Calu3 (cell line): ENCODE measurements around the gene CNTN5. TPM values are rescaled to one million over a fixed set of nuclear protein-coding genes. Genes with fewer than 3 reads are reported as not detected.

Experiments
- BruUV-seq: library from RNA; stranded (reverse); fragments of 400-500 nt; replicated peaks from 2 replicates; lab custom pipeline; 2021; lab: Mats Ljungman, UMichigan
- CTCF ChIA-PET: fragments of 300-600 bp; sonication (Branson Sonifier 250); formaldehyde crosslinking; loops from one replicate; lab custom pipeline; 2022; ENCODE audit warnings: antibody characterized with exemption; lab: Charles Lee
- DNase-seq: peaks from one replicate; pipeline ENCODE4 v3.0.0; 2022
- H3K27ac Mint-ChIP-seq: one replicate; pipeline ENCODE4 v1.8.0; 2022; ENCODE audit warnings: mixed read lengths; ENCODE audit not compliant: unreplicated experiment
- H3K27me3 Mint-ChIP-seq: one replicate; pipeline ENCODE4 v1.8.0; 2022; ENCODE audit warnings: mixed read lengths; ENCODE audit not compliant: unreplicated experiment
- H3K36me3 Mint-ChIP-seq: one replicate; pipeline ENCODE4 v1.8.0; 2022; ENCODE audit warnings: mild to moderate bottlenecking, moderate library complexity, mixed read lengths; ENCODE audit not compliant: insufficient read depth, unreplicated experiment
- H3K4me1 Mint-ChIP-seq: one replicate; pipeline ENCODE4 v1.8.0; 2022; ENCODE audit warnings: mild to moderate bottlenecking, low read depth, mixed read lengths; ENCODE audit not compliant: unreplicated experiment
- H3K4me3 Mint-ChIP-seq: one replicate; pipeline ENCODE4 v1.8.0; 2022; ENCODE audit warnings: mild to moderate bottlenecking, low read depth, moderate library complexity, mixed read lengths; ENCODE audit not compliant: unreplicated experiment
- H3K9me3 Mint-ChIP-seq: one replicate; pipeline ENCODE4 v1.8.0; 2022; ENCODE audit warnings: low read depth, mixed read lengths; ENCODE audit not compliant: unreplicated experiment
- intact Hi-C: fragments of 100-400 bp; cut with micrococcal nuclease; formaldehyde crosslinking; loops from one replicate; pipeline ENCODE4 v1.10.0; 2022; ENCODE audit not compliant: unreplicated experiment
- total RNA-seq: library from RNA; stranded (reverse); gene quantifications from 2 replicates; pipeline ENCODE4 v1.2.3, GENCODE V29; 2022
- TF ChIP-seq, protein P1 (sequence below): fragments of 200-600 bp; IDR thresholded peaks from one replicate; pipeline ENCODE4 v1.8.0; 2022; ENCODE audit warnings: antibody characterized with exemption; ENCODE audit not compliant: unreplicated experiment

Gene CNTN5
- total RNA-seq, 1 experiment from 2014 or later, result not detected

DNA sequence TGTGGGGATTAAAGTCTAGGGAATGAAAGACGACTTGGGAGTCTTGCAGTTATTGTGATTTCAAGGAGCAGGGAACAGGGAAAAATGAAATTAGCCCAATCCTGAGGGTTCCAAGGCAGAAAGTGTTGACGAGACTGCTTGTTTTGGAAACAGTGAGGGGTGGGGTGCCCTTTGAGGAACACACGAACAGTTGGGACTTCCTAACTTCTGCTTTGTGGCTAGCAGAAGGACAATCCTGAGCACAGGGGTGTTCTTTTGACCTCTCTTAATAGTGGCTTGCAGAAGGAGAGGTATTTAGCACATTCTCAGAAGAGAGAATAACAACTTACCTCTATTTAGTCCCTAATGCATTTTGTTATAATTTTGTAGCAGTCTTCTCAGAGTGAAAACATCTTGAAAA is 1120.5 kb downstream of the CNTN5 start:
- TF ChIP-seq, protein P1, sequence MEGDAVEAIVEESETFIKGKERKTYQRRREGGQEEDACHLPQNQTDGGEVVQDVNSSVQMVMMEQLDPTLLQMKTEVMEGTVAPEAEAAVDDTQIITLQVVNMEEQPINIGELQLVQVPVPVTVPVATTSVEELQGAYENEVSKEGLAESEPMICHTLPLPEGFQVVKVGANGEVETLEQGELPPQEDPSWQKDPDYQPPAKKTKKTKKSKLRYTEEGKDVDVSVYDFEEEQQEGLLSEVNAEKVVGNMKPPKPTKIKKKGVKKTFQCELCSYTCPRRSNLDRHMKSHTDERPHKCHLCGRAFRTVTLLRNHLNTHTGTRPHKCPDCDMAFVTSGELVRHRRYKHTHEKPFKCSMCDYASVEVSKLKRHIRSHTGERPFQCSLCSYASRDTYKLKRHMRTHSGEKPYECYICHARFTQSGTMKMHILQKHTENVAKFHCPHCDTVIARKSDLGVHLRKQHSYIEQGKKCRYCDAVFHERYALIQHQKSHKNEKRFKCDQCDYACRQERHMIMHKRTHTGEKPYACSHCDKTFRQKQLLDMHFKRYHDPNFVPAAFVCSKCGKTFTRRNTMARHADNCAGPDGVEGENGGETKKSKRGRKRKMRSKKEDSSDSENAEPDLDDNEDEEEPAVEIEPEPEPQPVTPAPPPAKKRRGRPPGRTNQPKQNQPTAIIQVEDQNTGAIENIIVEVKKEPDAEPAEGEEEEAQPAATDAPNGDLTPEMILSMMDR, result no peak
- intact Hi-C loops, result no loop called here
- CTCF ChIA-PET, result no interaction called here
- Mint-ChIP-seq H3K27ac (no peak overlapping the region), H3K27me3 (no peaks in the 10 kb centered on the region), H3K4me1 (no peaks in the 10 kb centered on the region), H3K4me3 (no peak overlapping the region), H3K9me3 (no peaks in the 10 kb centered on the region), H3K36me3 (no peaks in the 10 kb centered on the region)
- BruUV-seq, result no TSS peak
- DNase-seq, result no peak

DNA sequence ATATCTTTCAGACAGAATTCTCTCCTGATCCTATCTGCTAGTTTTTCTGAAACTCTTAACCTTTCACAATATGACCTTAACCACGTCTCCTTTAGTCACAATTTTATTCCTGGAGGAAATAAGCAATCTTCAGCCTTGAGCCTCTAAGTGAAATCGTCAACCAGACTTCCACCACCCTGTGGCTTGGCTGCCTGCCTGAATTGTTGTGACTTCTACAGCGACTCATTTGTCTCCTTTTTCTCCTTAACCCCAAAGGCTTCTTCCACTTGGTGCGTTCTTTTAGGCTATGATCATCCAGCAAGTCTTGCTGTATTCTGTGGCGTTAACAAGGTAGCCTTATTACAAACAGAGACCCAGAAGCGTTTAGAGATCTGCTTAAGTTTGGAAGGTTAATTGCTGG is 1131.2 kb downstream of the CNTN5 start:
- Mint-ChIP-seq H3K27ac (no peak overlapping the region), H3K9me3 (no peaks in the 10 kb centered on the region), H3K4me3 (no peak overlapping the region), H3K27me3 (no peaks in the 10 kb centered on the region), H3K36me3 (no peaks in the 10 kb centered on the region), H3K4me1 (no peaks in the 10 kb centered on the region)
- intact Hi-C loops, result no loop called here
- CTCF ChIA-PET, result no interaction called here
- no peak for DNase-seq
- TF ChIP-seq, protein P1, result no peak
- BruUV-seq, result no TSS peak

DNA sequence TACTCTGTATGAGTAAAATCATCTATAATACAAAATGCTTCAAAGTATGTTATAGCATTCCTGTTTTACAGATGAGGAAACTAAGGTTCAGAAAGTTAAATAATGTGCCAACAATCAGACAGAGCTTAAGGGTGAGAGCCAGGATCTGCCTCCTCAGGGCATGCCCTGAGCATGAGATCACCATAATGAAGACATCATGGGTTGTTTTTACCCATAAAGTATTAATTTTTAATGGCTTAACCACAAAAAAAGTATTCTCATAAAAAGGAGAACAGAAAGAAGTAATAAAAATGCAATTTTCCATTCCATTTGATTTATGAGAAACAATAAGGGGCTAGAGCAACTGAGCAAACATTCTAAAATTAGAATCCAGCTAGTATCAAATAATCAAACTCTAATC is 1132.0 kb downstream of the CNTN5 start:
- intact Hi-C loops, result no loop called here
- Mint-ChIP-seq H3K36me3 (no peaks in the 10 kb centered on the region), H3K27ac (no peak overlapping the region), H3K9me3 (no peaks in the 10 kb centered on the region), H3K27me3 (no peaks in the 10 kb centered on the region), H3K4me1 (no peaks in the 10 kb centered on the region), H3K4me3 (no peak overlapping the region)
- BruUV-seq, result no TSS peak
- DNase-seq, result no peak
- CTCF ChIA-PET, result no interaction called here
- TF ChIP-seq, protein P1, result no peak

DNA sequence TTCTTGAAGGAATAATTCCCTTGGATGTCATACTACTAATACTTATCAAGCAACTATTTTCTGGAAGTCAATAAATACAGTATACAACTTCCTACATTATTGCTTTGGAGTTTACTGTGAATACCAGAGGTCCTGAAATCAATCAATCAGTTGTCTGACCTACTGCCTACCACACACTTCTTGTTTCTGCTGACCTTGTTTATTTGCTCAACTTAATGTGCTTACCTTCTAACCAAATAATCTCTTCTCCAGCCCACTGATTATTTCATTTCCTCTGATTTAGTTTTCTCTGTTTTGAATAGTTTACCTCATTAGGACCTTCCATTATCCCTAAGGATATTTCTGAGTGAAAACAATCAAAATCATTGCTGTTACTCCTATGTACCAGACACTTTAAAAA is 1142.7 kb downstream of the CNTN5 start:
- Mint-ChIP-seq H3K4me1 (no peaks in the 10 kb centered on the region), H3K36me3 (no peaks in the 10 kb centered on the region), H3K9me3 (no peaks in the 10 kb centered on the region), H3K4me3 (no peak overlapping the region), H3K27ac (no peak overlapping the region), H3K27me3 (no peaks in the 10 kb centered on the region)
- no peak for DNase-seq
- TF ChIP-seq, protein P1, result no peak
- no TSS peak for BruUV-seq
- CTCF ChIA-PET, result no interaction called here
- intact Hi-C loops, result no loop called here

DNA sequence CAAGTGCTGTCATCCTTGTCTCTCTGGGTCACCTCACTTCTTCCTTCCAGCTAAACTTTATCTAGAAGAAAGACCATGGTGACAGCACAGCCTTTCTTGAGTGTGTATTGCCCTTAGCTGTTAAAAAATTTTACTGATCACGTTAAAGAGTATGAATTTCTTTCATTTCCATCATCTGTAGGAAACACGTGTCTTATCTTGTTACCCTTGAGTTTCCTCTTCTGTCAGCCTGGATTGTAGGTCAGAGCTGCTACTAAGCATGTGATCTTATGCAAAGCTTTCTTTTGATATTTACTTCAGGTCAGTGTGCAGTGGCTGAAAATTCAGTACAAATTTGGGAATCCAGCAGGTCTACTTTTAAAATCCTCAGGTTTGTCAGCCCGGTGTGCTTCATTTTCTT is 1154.1 kb downstream of the CNTN5 start:
- intact Hi-C loops, result no loop called here
- TF ChIP-seq, protein P1, result no peak
- Mint-ChIP-seq H3K27me3 (peaks cover 13% of the 10 kb centered on the region), H3K9me3 (no peaks in the 10 kb centered on the region), H3K4me3 (no peak overlapping the region), H3K27ac (no peak overlapping the region), H3K4me1 (no peaks in the 10 kb centered on the region), H3K36me3 (no peaks in the 10 kb centered on the region)
- CTCF ChIA-PET, result no interaction called here
- DNase-seq, result no peak
- BruUV-seq, result no TSS peak
